ENCODE measurements around the gene DENND5A. TPM values are rescaled to one million over a fixed set of nuclear protein-coding genes. Genes with fewer than 3 reads are reported as not detected.

The DENND5A gene
- polyA plus RNA-seq, 3 donors, result 24.4 to 291 (median 37.5) TPM

GRCh38 chr11:9314291-9315077 lies 49.3 kb upstream of the DENND5A start, which contains the start of gene TMEM41B:
Gene TMEM41B (minus strand): TSS chr11:9314593. CDS start chr11:9314441, 152 bp downstream.
- DNase-seq, result peak; percentile 99
- H3K4me3 Mint-ChIP-seq, result peak within 1 kb of the TSS; percentile 96 to 97
- H3K9me3 ChIP-seq (replicated peaks in 1 of 2; ENCODE audit: control insufficient read depth in 1 of 2, insufficient read depth in 1 of 2, low read length in 2 of 2), result no peaks in the 10 kb centered on the region
- no peaks in the 10 kb centered on the region for H3K36me3 ChIP-seq (replicated peaks in 1 of 2; ENCODE audit: control insufficient read depth in 1 of 2, insufficient read depth in 2 of 2, low read length in 2 of 2)
- peaks cover 25 to 26% of the 10 kb centered on the region in 2 donors for H3K4me1 ChIP-seq (ENCODE audit: control insufficient read depth in 1 of 2, insufficient read depth in 2 of 2, low read length in 2 of 2)
- intact Hi-C loops (cut with micrococcal nuclease), result loop anchor here (2.0 to 10.0 kb wide), 5 partner anchors 48 to 630 kb away; partner anchors contain the start of genes IPO7 (in 1 of the 2), RPL27A (in 1 of the 2) and TRIM66 (in 1 of the 2)
- H3K9me3 Mint-ChIP-seq, result no peaks in the 10 kb centered on the region
- WGBS (ENCODE audit: insufficient coverage), result under 1% methylated on average over 55 of the region's 71 CpGs
- peak within 1 kb of the TSS; percentile 58 to 87 for H3K27ac ChIP-seq (ENCODE audit: low read depth in 1 of 2, low read length in 2 of 2)
- H3K4me1 Mint-ChIP-seq, result peaks cover 54% of the 10 kb centered on the region
- TF ChIP-seq CTCF (IDR thresholded peaks at IDR 0.05), result peak; percentile 8
- peaks cover 49% of the 10 kb centered on the region for H3K79me2 ChIP-seq (ENCODE audit: insufficient read depth, low read length)
- peak within 1 kb of the TSS; percentile 94 for H3K9ac ChIP-seq (ENCODE audit: insufficient read depth, low read length, poor library complexity, severe bottlenecking)
- peak within 1 kb of the TSS; percentile 96 for H3K4me2 ChIP-seq (replicated peaks; ENCODE audit: extremely low read depth, low read length, poor library complexity, severe bottlenecking)
- peaks cover 0 to 4% (median 1%) of the 10 kb centered on the region in 3 donors for H3K27me3 Mint-ChIP-seq (ENCODE audit: low read depth in 3 of 3)
- no peaks in the 10 kb centered on the region for H3K36me3 Mint-ChIP-seq
- H4K20me1 ChIP-seq (ENCODE audit: insufficient read depth, low read length), result no peaks in the 10 kb centered on the region
- no peaks in the 10 kb centered on the region for H3K27me3 ChIP-seq (ENCODE audit: control insufficient read depth in 2 of 2, insufficient read depth in 2 of 2, low read length in 2 of 2)
- H3K4me3 ChIP-seq (replicated peaks in 1 of 3; ENCODE audit: low read depth in 2 of 3, low read length in 3 of 3), result peak within 1 kb of the TSS; percentile 90 to 98 (median 92)
- peak within 1 kb of the TSS; percentile 96 for H2AFZ ChIP-seq (ENCODE audit: insufficient read depth, low read depth, low read length, poor library complexity, severe bottlenecking)
- peak within 1 kb of the TSS; percentile 89 to 96 (median 94) for H3K27ac Mint-ChIP-seq

GRCh38 chr11:9313648-9314290 lies 48.6 kb upstream of the DENND5A start:
- peak in 2 of 3 donors; percentile 9 to 18 for DNase-seq
- Histone ChIP-seq H3K9me3 (replicated peaks in 1 of 2; ENCODE audit: control insufficient read depth in 1 of 2, insufficient read depth in 1 of 2, low read length in 2 of 2) (no peaks in the 10 kb centered on the region), H3K36me3 (replicated peaks in 1 of 2; ENCODE audit: control insufficient read depth in 1 of 2, insufficient read depth in 2 of 2, low read length in 2 of 2) (no peaks in the 10 kb centered on the region), H3K9ac (ENCODE audit: insufficient read depth, low read length, poor library complexity, severe bottlenecking) (peak overlapping the region; percentile 94), H3K4me3 (replicated peaks in 1 of 3; ENCODE audit: low read depth in 2 of 3, low read length in 3 of 3) (peak overlapping the region; percentile 90 to 98 (median 92)), H2AFZ (ENCODE audit: insufficient read depth, low read depth, low read length, poor library complexity, severe bottlenecking) (peak overlapping the region; percentile 96), H3K4me2 (replicated peaks; ENCODE audit: extremely low read depth, low read length, poor library complexity, severe bottlenecking) (peak overlapping the region; percentile 96), H3K27ac (ENCODE audit: low read depth in 1 of 2, low read length in 2 of 2) (peak overlapping the region; percentile 58 to 87), H3K27me3 (ENCODE audit: control insufficient read depth in 2 of 2, insufficient read depth in 2 of 2, low read length in 2 of 2) (no peaks in the 10 kb centered on the region), H3K79me2 (ENCODE audit: insufficient read depth, low read length) (peaks cover 56% of the 10 kb centered on the region), H4K20me1 (ENCODE audit: insufficient read depth, low read length) (no peaks in the 10 kb centered on the region), H3K4me1 (ENCODE audit: control insufficient read depth in 1 of 2, insufficient read depth in 2 of 2, low read length in 2 of 2) (peaks cover 25 to 26% of the 10 kb centered on the region in 2 donors)
- peak overlapping the region; percentile 96 to 97 for H3K4me3 Mint-ChIP-seq
- WGBS (ENCODE audit: insufficient coverage), result 0% methylated on average over 19 of the region's 27 CpGs
- peaks cover 0 to 4% (median 0%) of the 10 kb centered on the region in 3 donors for H3K27me3 Mint-ChIP-seq (ENCODE audit: low read depth in 3 of 3)
- H3K36me3 Mint-ChIP-seq, result no peaks in the 10 kb centered on the region
- H3K4me1 Mint-ChIP-seq, result peaks cover 47% of the 10 kb centered on the region
- intact Hi-C loops (cut with micrococcal nuclease), result loop anchor here (2.0 to 10.0 kb wide), 3 partner anchors 51 to 629 kb away; partner anchors contain the start of genes IPO7 (in 1 of the 2), RPL27A (in 1 of the 2) and TRIM66 (in 1 of the 2)
- no peaks in the 10 kb centered on the region for H3K9me3 Mint-ChIP-seq
- TF ChIP-seq CTCF (IDR thresholded peaks at IDR 0.05), result no peak
- H3K27ac Mint-ChIP-seq, result peak overlapping the region; percentile 89 to 96 (median 94)

All from CD14-positive monocyte (primary cell).